ENCODE results near the gene TTC34. TPM values are rescaled to one million over a fixed set of nuclear protein-coding genes. Genes with fewer than 3 reads are reported as not detected.

TTC34 gene
- total and polyA plus RNA-seq, 2 experiments from 2014 or later, result 0.08 to 0.35 TPM

- TF ChIP-seq REST (IDR thresholded peaks at IDR 0.05; ENCODE audit: unreplicated experiment) (no peak), JUNB (IDR thresholded peaks at IDR 0.05; ENCODE audit: unreplicated experiment) (no peak), EZH2phosphoT487 (IDR thresholded peaks at IDR 0.05; ENCODE audit: unreplicated experiment) (no peak), NANOG (IDR thresholded peaks at IDR 0.05; ENCODE audit: borderline replicate concordance) (no peak)
- TF ChIP-seq, protein P1, sequence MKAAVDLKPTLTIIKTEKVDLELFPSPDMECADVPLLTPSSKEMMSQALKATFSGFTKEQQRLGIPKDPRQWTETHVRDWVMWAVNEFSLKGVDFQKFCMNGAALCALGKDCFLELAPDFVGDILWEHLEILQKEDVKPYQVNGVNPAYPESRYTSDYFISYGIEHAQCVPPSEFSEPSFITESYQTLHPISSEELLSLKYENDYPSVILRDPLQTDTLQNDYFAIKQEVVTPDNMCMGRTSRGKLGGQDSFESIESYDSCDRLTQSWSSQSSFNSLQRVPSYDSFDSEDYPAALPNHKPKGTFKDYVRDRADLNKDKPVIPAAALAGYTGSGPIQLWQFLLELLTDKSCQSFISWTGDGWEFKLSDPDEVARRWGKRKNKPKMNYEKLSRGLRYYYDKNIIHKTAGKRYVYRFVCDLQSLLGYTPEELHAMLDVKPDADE (IDR thresholded peaks at IDR 0.05), result no peak
These were observed 35.0 kb upstream of the TTC34 start (continued) for GRCh38 chr1:2836333-2836970.

DNA sequence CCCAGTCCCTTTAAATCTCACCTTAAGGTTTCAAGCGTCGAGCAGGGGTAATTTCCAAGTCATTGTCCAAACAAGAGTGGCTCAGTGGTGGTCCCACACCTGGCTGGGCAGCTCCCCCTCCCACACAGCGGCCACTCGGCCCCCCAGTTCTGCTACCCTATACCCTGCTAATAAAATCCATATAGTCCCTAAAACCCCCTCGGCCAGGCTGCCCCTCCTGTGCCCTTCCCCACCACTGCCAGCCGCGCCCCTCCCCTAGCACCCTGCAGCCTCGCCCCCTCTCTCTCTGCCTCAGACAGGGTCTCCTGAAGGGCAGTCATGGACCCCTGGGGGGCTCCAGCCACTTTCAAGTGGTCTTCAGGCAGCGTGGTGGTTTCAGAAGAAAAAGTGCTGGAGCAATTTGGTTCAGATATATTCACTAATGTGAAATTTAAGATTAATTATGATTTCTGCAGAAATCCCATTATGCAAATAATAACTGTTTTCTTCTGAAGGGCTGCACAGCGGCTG lies 34.2 kb upstream of the TTC34 start:
- peaks cover 82% of the 10 kb centered on the region for H3K9me3 Mint-ChIP-seq
- TF ChIP-seq POLR2AphosphoS5 (IDR thresholded peaks at IDR 0.05; ENCODE audit: low read depth) (no peak), EZH2phosphoT487 (IDR thresholded peaks at IDR 0.05; ENCODE audit: unreplicated experiment) (no peak), NANOG (IDR thresholded peaks at IDR 0.05; ENCODE audit: borderline replicate concordance) (no peak), ZNF331 (CRISPR knock-in tag; IDR thresholded peaks at IDR 0.05; ENCODE audit: low read depth) (no peak), JUNB (IDR thresholded peaks at IDR 0.05; ENCODE audit: unreplicated experiment) (no peak), EZH2 (IDR thresholded peaks at IDR 0.05; ENCODE audit: low read depth, unreplicated experiment) (no peak)
- TF ChIP-seq, protein P1 (IDR thresholded peaks at IDR 0.05), result no peak

More for the DNA sequence above, 34.2 kb upstream of the TTC34 start:
- Histone ChIP-seq H3K79me2 (replicated peaks; ENCODE audit: insufficient read depth) (no peaks in the 10 kb centered on the region), H3K4me2 (no peak overlapping the region), H3K4me1 (ENCODE audit: insufficient read depth) (no peaks in the 10 kb centered on the region), H3K9me2 (ENCODE audit: insufficient read depth) (no peaks in the 10 kb centered on the region), H3K27me3 (ENCODE audit: insufficient read depth) (no peaks in the 10 kb centered on the region), H2AFZ (no peak overlapping the region), H3K4me3 (no peak overlapping the region), H3F3A (replicated peaks; ENCODE audit: low read depth) (no peaks in the 10 kb centered on the region), H3K27ac (ENCODE audit: low read depth) (no peak overlapping the region), H3K36me3 (ENCODE audit: insufficient read depth) (no peaks in the 10 kb centered on the region), H4K20me1 (replicated peaks; ENCODE audit: insufficient read depth) (no peaks in the 10 kb centered on the region)
- Mint-ChIP-seq H3K27me3 (ENCODE audit: insufficient read depth, low read depth, poor library complexity) (peaks cover 8% of the 10 kb centered on the region), H3K27ac (no peak overlapping the region), H3K4me1 (no peaks in the 10 kb centered on the region), H3K36me3 (ENCODE audit: low read depth) (peaks cover 7% of the 10 kb centered on the region), H3K4me3 (no peak overlapping the region)
- ATAC-seq, result no peak
- DNase-seq (ENCODE audit: low spot score), result no peak
